H1 (cell line): ENCODE measurements around the gene SLC43A2. TPM values are rescaled to one million over a fixed set of nuclear protein-coding genes. Genes with fewer than 3 reads are reported as not detected.

Experiments
- CEBPB ChIP-seq: IDR thresholded peaks from 2 replicates; pipeline ENCODE4 v1.6.1; 2012; ENCODE audit warnings: low read depth, low read length
- CREB1 ChIP-seq: IDR thresholded peaks from 2 replicates; pipeline ENCODE4 v1.6.1; 2012; ENCODE audit warnings: inconsistent platforms
- JUND ChIP-seq: IDR thresholded peaks from 2 replicates; pipeline ENCODE4 v1.6.1; 2011; ENCODE audit warnings: mild to moderate bottlenecking, improper control_type of control experiment, low read length
- NRF1 ChIP-seq: IDR thresholded peaks from 2 replicates; pipeline ENCODE4 v1.6.1; 2011; ENCODE audit warnings: mild to moderate bottlenecking, low read depth, low read length, improper control_type of control experiment
- POU5F1 ChIP-seq: IDR thresholded peaks from 2 replicates; pipeline ENCODE4 v1.6.1; 2011; ENCODE audit warnings: low read depth, mild to moderate bottlenecking, low read length, moderate library complexity
- RBBP5 ChIP-seq: IDR thresholded peaks from 2 replicates; pipeline ENCODE4 v1.7.1; 2012; ENCODE audit warnings: low read depth, mild to moderate bottlenecking, inconsistent platforms, low read length, moderate library complexity, borderline replicate concordance
- SAP30 ChIP-seq: fragments of 300-600 bp; sonication (generic); IDR thresholded peaks from 2 replicates; pipeline ENCODE4 v1.7.1; 2012; ENCODE audit warnings: low read length, moderate library complexity, mild to moderate bottlenecking, inconsistent platforms; ENCODE audit not compliant: insufficient read depth, insufficient replicate concordance
- TEAD4 ChIP-seq: IDR thresholded peaks from 2 replicates; pipeline ENCODE4 v1.6.1; 2012; ENCODE audit warnings: low read depth, low read length, inconsistent platforms, mixed read lengths
- polyA plus RNA-seq, 7 experiments: library from polyadenylated mRNA; depleted of rRNA in 3 of 7; stranded (reverse) in 5 of 7; unstranded in 2 of 7; fragments of >200 nt in 5 of 7; fragments of 200-250 nt in 2 of 7; gene quantifications; 1 replicate in 5 of 7; 2 replicates in 1 of 7; 4 replicates in 1 of 7; pipeline versions ENCODE4 v1.2.1 to v1.2.3, GENCODE V29; 2011 to 2013; ENCODE audit warnings: missing spikeins in 2 of 7, mixed read lengths in 2 of 7
- total RNA-seq: library from RNA; stranded (reverse); fragmentation: NEBNext Ultra II Directional; extraction: Animal tissue kit (Norgen Biotek cat#: 25700); gene quantifications from 2 replicates; pipeline ENCODE4 v1.2.1, GENCODE V29; 2021
- TF ChIP-seq, protein P1 (sequence below): fragments of 300-600 bp; sonication (generic); IDR thresholded peaks from 2 replicates; pipeline ENCODE4 v1.7.1; 2012; ENCODE audit warnings: low read length, moderate library complexity, mild to moderate bottlenecking, inconsistent platforms; ENCODE audit not compliant: insufficient replicate concordance
- TF ChIP-seq, protein P2 (sequence below): IDR thresholded peaks from 2 replicates; pipeline ENCODE4 v1.6.1; 2012; ENCODE audit warnings: inconsistent platforms

SLC43A2 gene
- total and polyA plus RNA-seq, 2 of the 8 experiments (the other 6 are each of a cell fraction or from before 2014, with no cell fraction given), result 6.6 to 10.5 TPM

DNA sequence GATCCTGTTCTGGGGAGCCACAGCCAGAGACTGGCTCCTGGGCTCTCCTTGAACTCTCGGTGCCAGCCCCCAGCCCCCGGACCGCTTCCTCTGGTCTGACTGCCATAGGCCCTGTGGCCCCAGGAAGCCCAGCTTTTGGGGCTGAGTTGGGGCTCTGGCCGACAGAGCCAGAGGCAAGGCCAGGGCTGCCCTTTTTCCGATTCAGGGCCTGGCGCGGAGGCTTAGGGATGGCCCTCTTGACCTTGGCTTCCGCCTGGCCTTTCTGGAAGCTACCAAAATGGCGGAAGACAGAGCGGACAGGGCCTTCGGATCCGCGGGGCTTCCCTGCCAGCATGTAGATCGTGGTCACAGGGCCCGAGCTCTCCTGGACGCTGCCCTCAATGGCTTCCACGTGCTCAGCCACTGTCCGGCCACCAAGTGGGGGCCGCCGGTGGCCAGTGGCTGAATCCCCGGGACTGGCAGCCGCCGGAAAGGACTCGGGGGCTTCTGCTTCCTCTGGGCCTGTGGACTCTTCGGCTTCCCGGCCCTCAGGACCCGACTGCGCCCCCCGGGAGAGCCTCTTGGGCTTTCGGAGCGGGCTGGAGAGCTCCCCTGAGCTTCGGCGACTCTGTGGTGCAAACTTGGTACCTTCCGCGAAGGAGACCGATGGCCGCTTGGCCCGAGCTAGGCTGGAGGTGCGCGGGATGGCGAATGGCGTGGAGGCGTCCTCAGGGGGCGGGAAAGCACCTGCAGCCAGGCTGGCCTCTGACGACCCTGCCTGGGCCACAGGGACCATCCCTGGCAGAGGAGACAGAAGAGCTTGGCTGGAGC lies 6.4 kb upstream of the SLC43A2 start (continued):
- TF ChIP-seq, protein P1, sequence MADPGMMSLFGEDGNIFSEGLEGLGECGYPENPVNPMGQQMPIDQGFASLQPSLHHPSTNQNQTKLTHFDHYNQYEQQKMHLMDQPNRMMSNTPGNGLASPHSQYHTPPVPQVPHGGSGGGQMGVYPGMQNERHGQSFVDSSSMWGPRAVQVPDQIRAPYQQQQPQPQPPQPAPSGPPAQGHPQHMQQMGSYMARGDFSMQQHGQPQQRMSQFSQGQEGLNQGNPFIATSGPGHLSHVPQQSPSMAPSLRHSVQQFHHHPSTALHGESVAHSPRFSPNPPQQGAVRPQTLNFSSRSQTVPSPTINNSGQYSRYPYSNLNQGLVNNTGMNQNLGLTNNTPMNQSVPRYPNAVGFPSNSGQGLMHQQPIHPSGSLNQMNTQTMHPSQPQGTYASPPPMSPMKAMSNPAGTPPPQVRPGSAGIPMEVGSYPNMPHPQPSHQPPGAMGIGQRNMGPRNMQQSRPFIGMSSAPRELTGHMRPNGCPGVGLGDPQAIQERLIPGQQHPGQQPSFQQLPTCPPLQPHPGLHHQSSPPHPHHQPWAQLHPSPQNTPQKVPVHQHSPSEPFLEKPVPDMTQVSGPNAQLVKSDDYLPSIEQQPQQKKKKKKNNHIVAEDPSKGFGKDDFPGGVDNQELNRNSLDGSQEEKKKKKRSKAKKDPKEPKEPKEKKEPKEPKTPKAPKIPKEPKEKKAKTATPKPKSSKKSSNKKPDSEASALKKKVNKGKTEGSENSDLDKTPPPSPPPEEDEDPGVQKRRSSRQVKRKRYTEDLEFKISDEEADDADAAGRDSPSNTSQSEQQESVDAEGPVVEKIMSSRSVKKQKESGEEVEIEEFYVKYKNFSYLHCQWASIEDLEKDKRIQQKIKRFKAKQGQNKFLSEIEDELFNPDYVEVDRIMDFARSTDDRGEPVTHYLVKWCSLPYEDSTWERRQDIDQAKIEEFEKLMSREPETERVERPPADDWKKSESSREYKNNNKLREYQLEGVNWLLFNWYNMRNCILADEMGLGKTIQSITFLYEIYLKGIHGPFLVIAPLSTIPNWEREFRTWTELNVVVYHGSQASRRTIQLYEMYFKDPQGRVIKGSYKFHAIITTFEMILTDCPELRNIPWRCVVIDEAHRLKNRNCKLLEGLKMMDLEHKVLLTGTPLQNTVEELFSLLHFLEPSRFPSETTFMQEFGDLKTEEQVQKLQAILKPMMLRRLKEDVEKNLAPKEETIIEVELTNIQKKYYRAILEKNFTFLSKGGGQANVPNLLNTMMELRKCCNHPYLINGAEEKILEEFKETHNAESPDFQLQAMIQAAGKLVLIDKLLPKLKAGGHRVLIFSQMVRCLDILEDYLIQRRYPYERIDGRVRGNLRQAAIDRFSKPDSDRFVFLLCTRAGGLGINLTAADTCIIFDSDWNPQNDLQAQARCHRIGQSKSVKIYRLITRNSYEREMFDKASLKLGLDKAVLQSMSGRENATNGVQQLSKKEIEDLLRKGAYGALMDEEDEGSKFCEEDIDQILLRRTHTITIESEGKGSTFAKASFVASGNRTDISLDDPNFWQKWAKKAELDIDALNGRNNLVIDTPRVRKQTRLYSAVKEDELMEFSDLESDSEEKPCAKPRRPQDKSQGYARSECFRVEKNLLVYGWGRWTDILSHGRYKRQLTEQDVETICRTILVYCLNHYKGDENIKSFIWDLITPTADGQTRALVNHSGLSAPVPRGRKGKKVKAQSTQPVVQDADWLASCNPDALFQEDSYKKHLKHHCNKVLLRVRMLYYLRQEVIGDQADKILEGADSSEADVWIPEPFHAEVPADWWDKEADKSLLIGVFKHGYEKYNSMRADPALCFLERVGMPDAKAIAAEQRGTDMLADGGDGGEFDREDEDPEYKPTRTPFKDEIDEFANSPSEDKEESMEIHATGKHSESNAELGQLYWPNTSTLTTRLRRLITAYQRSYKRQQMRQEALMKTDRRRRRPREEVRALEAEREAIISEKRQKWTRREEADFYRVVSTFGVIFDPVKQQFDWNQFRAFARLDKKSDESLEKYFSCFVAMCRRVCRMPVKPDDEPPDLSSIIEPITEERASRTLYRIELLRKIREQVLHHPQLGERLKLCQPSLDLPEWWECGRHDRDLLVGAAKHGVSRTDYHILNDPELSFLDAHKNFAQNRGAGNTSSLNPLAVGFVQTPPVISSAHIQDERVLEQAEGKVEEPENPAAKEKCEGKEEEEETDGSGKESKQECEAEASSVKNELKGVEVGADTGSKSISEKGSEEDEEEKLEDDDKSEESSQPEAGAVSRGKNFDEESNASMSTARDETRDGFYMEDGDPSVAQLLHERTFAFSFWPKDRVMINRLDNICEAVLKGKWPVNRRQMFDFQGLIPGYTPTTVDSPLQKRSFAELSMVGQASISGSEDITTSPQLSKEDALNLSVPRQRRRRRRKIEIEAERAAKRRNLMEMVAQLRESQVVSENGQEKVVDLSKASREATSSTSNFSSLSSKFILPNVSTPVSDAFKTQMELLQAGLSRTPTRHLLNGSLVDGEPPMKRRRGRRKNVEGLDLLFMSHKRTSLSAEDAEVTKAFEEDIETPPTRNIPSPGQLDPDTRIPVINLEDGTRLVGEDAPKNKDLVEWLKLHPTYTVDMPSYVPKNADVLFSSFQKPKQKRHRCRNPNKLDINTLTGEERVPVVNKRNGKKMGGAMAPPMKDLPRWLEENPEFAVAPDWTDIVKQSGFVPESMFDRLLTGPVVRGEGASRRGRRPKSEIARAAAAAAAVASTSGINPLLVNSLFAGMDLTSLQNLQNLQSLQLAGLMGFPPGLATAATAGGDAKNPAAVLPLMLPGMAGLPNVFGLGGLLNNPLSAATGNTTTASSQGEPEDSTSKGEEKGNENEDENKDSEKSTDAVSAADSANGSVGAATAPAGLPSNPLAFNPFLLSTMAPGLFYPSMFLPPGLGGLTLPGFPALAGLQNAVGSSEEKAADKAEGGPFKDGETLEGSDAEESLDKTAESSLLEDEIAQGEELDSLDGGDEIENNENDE, result no peak
- TF ChIP-seq CEBPB, result no peak
- no peak for TF ChIP-seq RBBP5
- TF ChIP-seq JUND, result no peak
- TF ChIP-seq TEAD4, result no peak
- TF ChIP-seq CREB1, result no peak
- TF ChIP-seq, protein P2, sequence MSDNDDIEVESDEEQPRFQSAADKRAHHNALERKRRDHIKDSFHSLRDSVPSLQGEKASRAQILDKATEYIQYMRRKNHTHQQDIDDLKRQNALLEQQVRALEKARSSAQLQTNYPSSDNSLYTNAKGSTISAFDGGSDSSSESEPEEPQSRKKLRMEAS, result no peak
- TF ChIP-seq SAP30, result no peak
- TF ChIP-seq NRF1, result no peak
- TF ChIP-seq POU5F1, result no peak
